Measurements from ENCODE around the gene EIF4G3.

EIF4G3 gene

DNA sequence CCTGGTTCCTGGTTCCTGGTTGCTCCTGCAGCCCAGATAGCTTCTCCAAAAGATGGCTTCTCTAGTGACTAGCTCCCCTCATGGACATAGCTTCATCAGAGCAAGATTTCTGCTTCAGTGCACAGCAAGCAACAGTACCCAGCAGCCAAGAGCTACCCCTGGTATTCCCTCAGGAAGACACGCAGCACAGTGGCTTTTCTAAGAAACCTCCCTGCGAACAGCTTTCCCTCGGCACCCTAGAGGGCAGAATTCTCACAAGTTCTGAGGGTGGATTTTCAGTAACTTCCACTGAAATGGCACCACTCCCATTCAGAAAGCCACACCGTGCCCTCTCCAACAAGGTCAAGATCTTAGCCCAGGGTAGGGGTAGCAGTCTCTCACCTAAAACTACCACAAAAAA is 128.2 kb downstream of the EIF4G3 start:
- no peaks in the 10 kb centered on the region for H3K27me3 ChIP-seq (ENCODE audit: insufficient read depth, low read length)
- H3K9ac ChIP-seq (ENCODE audit: low read depth, low read length), result no peak overlapping the region
- WGBS, result 92% methylated on average over 4 of the region's 4 CpGs
- H3K9me3 ChIP-seq (ENCODE audit: insufficient read depth, low read depth, low read length), result no peaks in the 10 kb centered on the region
- H3K27ac ChIP-seq (ENCODE audit: low read depth, low read length), result no peak overlapping the region
- no peak overlapping the region for H3K4me3 ChIP-seq (ENCODE audit: low read length)
- peaks cover 15% of the 10 kb centered on the region for H3K4me1 ChIP-seq (ENCODE audit: insufficient read depth, low read length)
- peaks cover 15% of the 10 kb centered on the region for H3K36me3 ChIP-seq (ENCODE audit: insufficient read depth, low read length)

DNA sequence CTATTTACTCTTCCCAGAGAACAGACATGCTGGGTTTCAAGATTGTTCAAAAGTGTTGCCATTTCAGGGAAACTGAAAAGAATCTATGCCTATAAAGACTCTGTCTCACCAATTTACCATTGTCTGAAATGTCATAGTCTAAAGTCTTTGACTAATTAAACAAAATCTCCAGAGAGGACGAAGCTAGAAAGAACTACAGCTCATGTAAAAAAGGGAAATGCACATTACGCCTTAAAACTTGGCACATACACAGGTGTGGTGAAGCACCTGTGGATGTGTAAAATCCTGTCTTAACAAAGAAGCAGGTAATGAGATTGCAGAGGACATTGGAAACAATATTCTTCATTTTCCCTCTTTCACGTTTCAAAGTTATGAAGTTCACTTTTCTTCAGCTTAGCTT is 130.6 kb downstream of the EIF4G3 start:
- Histone ChIP-seq H3K27me3 (ENCODE audit: insufficient read depth, low read length) (no peaks in the 10 kb centered on the region), H3K27ac (ENCODE audit: low read depth, low read length) (no peak overlapping the region), H3K4me3 (ENCODE audit: low read length) (no peak overlapping the region), H3K4me1 (ENCODE audit: insufficient read depth, low read length) (peaks cover 15% of the 10 kb centered on the region), H3K36me3 (ENCODE audit: insufficient read depth, low read length) (peaks cover 15% of the 10 kb centered on the region), H3K9ac (ENCODE audit: low read depth, low read length) (no peak overlapping the region), H3K9me3 (ENCODE audit: insufficient read depth, low read depth, low read length) (no peaks in the 10 kb centered on the region)
- 97% methylated on average over 2 of the region's 3 CpGs for WGBS

DNA sequence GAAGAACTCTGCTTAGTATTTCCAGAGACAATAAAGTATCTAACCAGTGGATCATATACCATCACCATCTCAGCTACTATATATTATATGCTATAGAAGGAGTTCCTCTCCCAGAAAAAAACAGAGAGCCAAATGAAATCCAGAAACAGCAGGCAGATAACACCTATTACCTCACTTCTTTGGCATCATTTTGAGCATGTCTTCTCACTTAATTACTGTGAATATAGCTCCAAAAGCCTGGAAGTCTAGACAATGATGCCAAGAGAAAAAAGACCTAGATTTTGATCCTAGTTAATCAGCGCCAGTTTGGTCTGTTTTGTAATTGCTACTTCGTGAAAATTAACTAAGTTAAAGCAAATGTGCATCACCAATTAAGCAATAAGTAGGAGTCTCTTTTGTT is 131.3 kb downstream of the EIF4G3 start:
- 94% methylated on average over 2 of the region's 2 CpGs for WGBS

DNA sequence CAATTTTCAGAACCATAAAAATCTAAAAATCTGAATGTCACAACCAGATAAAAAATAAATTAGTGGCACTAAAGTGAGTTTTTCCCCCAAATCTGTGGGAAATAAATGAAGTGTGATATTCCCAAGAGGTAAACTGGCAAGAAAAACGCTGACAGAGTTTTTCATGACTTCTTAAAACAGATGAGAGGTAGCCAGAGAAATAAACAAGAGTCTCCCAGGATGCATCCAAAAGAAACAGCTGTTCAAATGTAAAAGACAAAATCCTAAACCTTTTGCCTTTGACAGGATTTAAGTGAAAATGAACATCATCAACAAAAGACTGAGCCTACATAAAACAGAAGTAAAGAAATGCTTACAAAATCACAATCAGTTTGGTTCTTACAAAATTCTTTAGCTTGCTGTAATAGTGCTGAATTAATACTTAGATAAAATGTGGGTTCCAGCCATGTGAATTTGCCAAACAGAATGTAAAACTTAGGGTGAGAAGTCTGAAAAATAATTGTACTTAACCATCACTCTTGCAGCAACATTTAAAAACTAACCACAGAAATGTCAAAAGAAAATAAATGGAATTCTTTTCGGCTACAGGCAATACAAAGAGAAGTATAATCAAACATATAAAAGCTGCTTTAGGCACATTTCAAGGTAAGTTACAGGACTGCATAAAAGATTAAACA is 133.6 kb downstream of the EIF4G3 start:
- Histone ChIP-seq H3K4me1 (ENCODE audit: insufficient read depth, low read length) (peaks cover 15% of the 10 kb centered on the region), H3K9ac (ENCODE audit: low read depth, low read length) (no peak overlapping the region), H3K4me3 (ENCODE audit: low read length) (no peak overlapping the region), H3K36me3 (ENCODE audit: insufficient read depth, low read length) (peaks cover 3% of the 10 kb centered on the region; the same call in 1 of the 2 replicates), H3K9me3 (ENCODE audit: insufficient read depth, low read depth, low read length) (no peaks in the 10 kb centered on the region), H3K27ac (ENCODE audit: low read depth, low read length) (no peak overlapping the region), H3K27me3 (ENCODE audit: insufficient read depth, low read length) (no peaks in the 10 kb centered on the region)
- 62% methylated on average over 2 of the region's 2 CpGs for WGBS

More for the DNA sequence above, 131.3 kb downstream of the EIF4G3 start:
- H3K9me3 ChIP-seq (ENCODE audit: insufficient read depth, low read depth, low read length), result no peaks in the 10 kb centered on the region
- H3K4me1 ChIP-seq (ENCODE audit: insufficient read depth, low read length), result peaks cover 15% of the 10 kb centered on the region
- H3K4me3 ChIP-seq (ENCODE audit: low read length), result no peak overlapping the region
- no peak overlapping the region for H3K27ac ChIP-seq (ENCODE audit: low read depth, low read length)
- H3K27me3 ChIP-seq (ENCODE audit: insufficient read depth, low read length), result no peaks in the 10 kb centered on the region
- H3K36me3 ChIP-seq (ENCODE audit: insufficient read depth, low read length), result peaks cover 9% of the 10 kb centered on the region
- H3K9ac ChIP-seq (ENCODE audit: low read depth, low read length), result no peak overlapping the region

DNA sequence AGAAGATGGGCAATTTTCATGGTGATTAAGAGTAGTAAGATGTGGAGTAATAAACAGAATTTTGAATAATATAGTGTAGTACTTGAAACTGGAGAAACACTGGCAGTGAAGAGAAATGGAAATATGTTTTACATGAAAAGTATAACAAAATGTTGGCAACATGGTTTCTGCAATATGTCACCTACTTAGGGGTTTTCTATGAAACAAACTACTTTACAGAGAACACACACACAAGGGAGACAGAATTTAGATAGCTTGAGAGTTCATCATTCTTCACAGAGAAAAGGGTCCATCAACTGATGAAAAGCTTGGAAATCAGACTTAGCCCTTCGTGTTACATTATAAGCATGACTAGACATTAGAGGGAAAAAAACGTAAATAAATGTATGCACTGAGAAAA is 135.2 kb downstream of the EIF4G3 start:
- Histone ChIP-seq H3K9ac (ENCODE audit: low read depth, low read length) (no peak overlapping the region), H3K4me3 (ENCODE audit: low read length) (no peak overlapping the region), H3K4me1 (ENCODE audit: insufficient read depth, low read length) (peaks cover 12% of the 10 kb centered on the region), H3K27me3 (ENCODE audit: insufficient read depth, low read length) (no peaks in the 10 kb centered on the region), H3K9me3 (ENCODE audit: insufficient read depth, low read depth, low read length) (no peaks in the 10 kb centered on the region), H3K27ac (ENCODE audit: low read depth, low read length) (no peak overlapping the region), H3K36me3 (ENCODE audit: insufficient read depth, low read length) (peaks cover 3% of the 10 kb centered on the region; the same call in 1 of the 2 replicates)
- WGBS, result 97% methylated on average over 2 of the region's 2 CpGs

DNA sequence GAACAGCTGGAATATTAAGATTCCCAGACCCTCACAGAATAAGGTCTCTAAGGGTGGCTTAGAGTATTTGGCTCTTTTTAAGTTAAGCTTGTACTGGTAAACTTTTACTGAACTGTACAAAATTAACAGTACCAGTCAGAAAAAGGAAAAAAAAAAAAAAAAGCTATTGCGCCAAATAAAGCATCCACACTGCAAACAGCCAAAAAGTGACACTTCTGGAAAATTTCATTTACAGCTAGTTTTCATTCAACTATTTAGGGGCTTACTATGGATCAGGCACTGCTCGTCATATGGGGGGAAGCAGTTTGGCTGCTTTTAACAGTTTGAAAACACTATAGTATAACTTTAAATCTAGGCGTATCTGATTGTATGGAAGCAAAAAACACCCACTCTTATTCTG is 139.6 kb downstream of the EIF4G3 start:
- Histone ChIP-seq H3K36me3 (ENCODE audit: insufficient read depth, low read length) (peaks cover 5% of the 10 kb centered on the region; the same call in 1 of the 2 replicates), H3K4me1 (ENCODE audit: insufficient read depth, low read length) (no peaks in the 10 kb centered on the region), H3K4me3 (ENCODE audit: low read length) (no peak overlapping the region), H3K9me3 (ENCODE audit: insufficient read depth, low read depth, low read length) (no peaks in the 10 kb centered on the region), H3K9ac (ENCODE audit: low read depth, low read length) (no peak overlapping the region), H3K27me3 (ENCODE audit: insufficient read depth, low read length) (no peaks in the 10 kb centered on the region), H3K27ac (ENCODE audit: low read depth, low read length) (no peak overlapping the region)
- WGBS, result 90% methylated on average over 2 of the region's 3 CpGs

DNA sequence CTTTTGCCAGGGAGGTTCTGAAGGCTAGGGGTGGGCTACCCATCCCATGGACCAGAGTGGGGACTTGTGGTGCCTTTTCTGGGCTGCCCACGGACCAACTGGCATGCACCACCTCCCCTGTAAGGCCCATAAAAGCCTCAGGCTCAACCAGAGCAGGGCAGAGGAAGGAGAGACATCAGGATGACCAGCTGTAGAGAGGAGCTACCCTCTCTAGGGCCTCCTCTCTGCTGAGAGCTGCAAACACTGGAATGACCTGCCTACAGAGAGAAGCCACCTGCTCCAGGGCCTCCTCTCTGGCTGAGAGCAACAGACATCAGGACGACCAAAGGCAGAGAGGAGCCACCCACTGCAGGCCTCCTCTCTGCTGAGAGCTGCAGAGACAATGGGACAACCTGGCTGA is 140.9 kb downstream of the EIF4G3 start:
- 97% methylated on average over 2 of the region's 2 CpGs for WGBS
- H3K9ac ChIP-seq (ENCODE audit: low read depth, low read length), result no peak overlapping the region
- H3K4me1 ChIP-seq (ENCODE audit: insufficient read depth, low read length), result no peaks in the 10 kb centered on the region
- H3K36me3 ChIP-seq (ENCODE audit: insufficient read depth, low read length), result peaks cover 5% of the 10 kb centered on the region; the same call in 1 of the 2 replicates
- no peak overlapping the region for H3K27ac ChIP-seq (ENCODE audit: low read depth, low read length)
- no peaks in the 10 kb centered on the region for H3K27me3 ChIP-seq (ENCODE audit: insufficient read depth, low read length)
- no peaks in the 10 kb centered on the region for H3K9me3 ChIP-seq (ENCODE audit: insufficient read depth, low read depth, low read length)
- H3K4me3 ChIP-seq (ENCODE audit: low read length), result no peak overlapping the region

DNA sequence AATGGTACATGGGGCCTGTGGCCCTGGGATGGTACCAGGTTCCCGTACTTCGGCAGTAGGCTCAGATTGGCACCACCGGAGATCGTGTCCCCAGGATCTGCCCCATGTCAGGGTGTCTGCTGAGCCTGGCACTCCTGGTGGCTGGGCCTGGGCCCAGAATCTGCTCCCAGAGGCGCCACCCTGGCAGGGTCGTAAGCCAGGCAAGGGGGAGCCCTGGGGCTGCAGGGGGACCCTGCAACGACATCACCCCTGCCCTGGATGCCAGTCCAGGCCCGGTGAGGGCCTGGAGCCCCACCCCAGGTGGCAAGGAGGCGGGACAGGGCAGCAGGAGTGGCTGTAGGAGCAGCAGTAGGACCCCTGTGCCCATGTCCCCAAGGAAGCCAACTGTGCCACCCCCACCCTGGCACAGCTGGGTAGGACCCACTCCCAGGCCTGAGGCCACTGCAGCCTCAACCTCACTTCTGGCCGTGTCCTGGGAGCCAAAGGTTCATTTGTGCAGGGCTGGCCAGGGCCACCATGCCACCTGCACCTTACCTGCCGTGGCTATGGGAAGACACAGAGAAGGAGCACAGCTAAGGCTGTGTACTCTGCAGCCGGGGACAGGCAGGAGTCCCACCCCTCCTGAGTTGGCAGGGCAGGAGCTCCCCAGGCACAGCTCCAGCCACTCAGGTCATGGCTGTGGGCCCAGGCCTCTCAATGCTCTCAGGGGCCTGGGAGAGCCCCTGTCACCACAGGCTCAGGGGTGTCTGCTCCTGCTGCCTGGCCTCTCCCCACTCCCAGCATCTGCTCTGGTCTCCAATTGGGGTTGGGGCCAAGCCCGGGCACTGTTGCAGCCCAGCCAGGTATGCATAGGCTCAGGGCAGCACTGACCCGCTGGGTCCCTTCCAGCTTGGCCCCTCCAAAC is 141.7 kb downstream of the EIF4G3 start:
- 90% methylated on average over 14 of the region's 14 CpGs for WGBS
- Histone ChIP-seq H3K9me3 (ENCODE audit: insufficient read depth, low read depth, low read length) (no peaks in the 10 kb centered on the region), H3K27me3 (ENCODE audit: insufficient read depth, low read length) (no peaks in the 10 kb centered on the region), H3K9ac (ENCODE audit: low read depth, low read length) (no peak overlapping the region), H3K4me3 (ENCODE audit: low read length) (no peak overlapping the region), H3K27ac (ENCODE audit: low read depth, low read length) (no peak overlapping the region), H3K4me1 (ENCODE audit: insufficient read depth, low read length) (no peaks in the 10 kb centered on the region), H3K36me3 (ENCODE audit: insufficient read depth, low read length) (peaks cover 5% of the 10 kb centered on the region; the same call in 1 of the 2 replicates)

DNA sequence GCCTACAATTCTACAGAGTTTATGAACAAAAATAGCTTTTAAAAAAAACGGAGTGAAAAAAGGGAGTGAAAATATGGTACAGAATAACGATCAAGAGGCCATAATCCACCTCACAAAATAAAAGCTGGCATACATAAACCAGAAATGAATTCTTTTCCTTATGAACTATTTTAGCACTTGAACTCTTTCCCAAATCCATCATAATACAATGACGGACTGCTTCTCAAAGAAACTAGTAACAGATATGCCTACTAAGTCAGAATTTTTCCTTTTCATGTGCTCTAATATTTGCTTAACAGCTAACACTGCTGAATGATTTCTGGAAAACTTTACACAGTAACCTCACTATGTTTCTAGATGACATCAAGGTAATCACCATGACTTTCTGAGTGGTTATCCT is 144.0 kb downstream of the EIF4G3 start:
- WGBS, result 95% methylated on average over 2 of the region's 3 CpGs

DNA sequence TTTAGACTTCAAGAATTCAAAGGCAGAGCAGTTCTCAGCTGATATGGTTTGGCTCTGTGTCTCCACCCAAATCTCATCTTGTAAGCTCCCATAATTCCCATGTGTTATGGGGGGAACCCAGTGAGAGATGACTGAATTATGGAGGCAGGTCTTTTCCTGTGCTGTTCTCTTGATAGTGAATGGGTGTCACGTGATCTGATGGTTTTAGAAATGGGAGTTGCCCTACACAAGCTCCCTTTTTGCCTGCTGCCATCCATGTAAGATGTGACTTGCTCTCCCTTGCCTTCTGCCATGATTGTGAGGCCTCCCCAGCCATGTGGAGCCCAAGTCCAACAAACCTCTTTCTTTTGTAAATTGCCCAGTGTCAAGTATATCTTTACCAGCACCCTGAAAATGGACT is 146.5 kb downstream of the EIF4G3 start:
- WGBS, result 95% methylated on average over 1 of the region's 1 CpG

More for the DNA sequence above, 144.0 kb downstream of the EIF4G3 start:
- Histone ChIP-seq H3K4me3 (ENCODE audit: low read length) (no peak overlapping the region), H3K27me3 (ENCODE audit: insufficient read depth, low read length) (no peaks in the 10 kb centered on the region), H3K9ac (ENCODE audit: low read depth, low read length) (no peak overlapping the region), H3K36me3 (ENCODE audit: insufficient read depth, low read length) (peaks cover 5% of the 10 kb centered on the region; the same call in 1 of the 2 replicates), H3K27ac (ENCODE audit: low read depth, low read length) (no peak overlapping the region), H3K9me3 (ENCODE audit: insufficient read depth, low read depth, low read length) (no peaks in the 10 kb centered on the region), H3K4me1 (ENCODE audit: insufficient read depth, low read length) (no peaks in the 10 kb centered on the region)

DNA sequence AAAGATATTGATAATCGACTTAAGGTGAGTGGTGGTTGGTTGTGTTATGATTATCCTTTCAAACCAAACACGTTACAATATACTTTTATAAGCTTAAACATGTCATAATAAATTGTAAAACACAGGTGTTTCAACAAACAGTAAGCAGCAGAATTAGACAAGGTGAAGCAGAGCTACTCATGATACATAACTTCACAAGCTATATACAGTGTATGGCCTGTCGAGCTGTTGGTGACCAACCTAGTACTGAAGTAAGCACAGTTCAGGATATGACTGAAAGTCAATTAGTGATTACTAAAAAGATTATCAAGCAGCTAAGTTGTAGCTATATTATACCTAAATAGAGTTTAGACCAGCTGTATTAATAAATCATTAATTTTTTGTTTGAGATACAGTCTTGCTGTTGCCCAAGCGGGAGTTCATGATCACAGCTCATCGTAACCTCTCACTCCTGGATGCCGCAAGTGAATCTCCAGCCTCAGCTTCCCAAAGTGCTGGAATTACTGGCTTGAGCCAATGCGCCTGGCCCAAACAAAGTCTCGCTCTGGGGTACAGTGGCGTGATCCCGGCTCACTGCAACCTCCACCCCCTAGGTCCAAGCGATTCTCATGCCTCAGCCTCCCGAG is 148.1 kb downstream of the EIF4G3 start:
- Histone ChIP-seq H3K27ac (ENCODE audit: low read depth, low read length) (no peak overlapping the region), H3K36me3 (ENCODE audit: insufficient read depth, low read length) (peaks cover 4% of the 10 kb centered on the region; the same call in 1 of the 2 replicates), H3K27me3 (ENCODE audit: insufficient read depth, low read length) (no peaks in the 10 kb centered on the region), H3K9ac (ENCODE audit: low read depth, low read length) (no peak overlapping the region), H3K4me3 (ENCODE audit: low read length) (no peak overlapping the region), H3K9me3 (ENCODE audit: insufficient read depth, low read depth, low read length) (peaks cover 5% of the 10 kb centered on the region), H3K4me1 (ENCODE audit: insufficient read depth, low read length) (no peaks in the 10 kb centered on the region)
- 95% methylated on average over 11 of the region's 12 CpGs for WGBS

More for the DNA sequence above, 146.5 kb downstream of the EIF4G3 start:
- Histone ChIP-seq H3K27ac (ENCODE audit: low read depth, low read length) (no peak overlapping the region), H3K9ac (ENCODE audit: low read depth, low read length) (no peak overlapping the region), H3K9me3 (ENCODE audit: insufficient read depth, low read depth, low read length) (peaks cover under 1% of the 10 kb centered on the region; the same call in 1 of the 2 replicates), H3K27me3 (ENCODE audit: insufficient read depth, low read length) (no peaks in the 10 kb centered on the region), H3K4me3 (ENCODE audit: low read length) (no peak overlapping the region), H3K36me3 (ENCODE audit: insufficient read depth, low read length) (no peaks in the 10 kb centered on the region), H3K4me1 (ENCODE audit: insufficient read depth, low read length) (no peaks in the 10 kb centered on the region)
